Omental fat pad (tissue), 4 donors: ENCODE data around the gene VSIG1. TPM values are rescaled to one million over a fixed set of nuclear protein-coding genes. Genes with fewer than 3 reads are reported as not detected.

Source experiments
- ATAC-seq: fragments of 150-250 bp; one replicate; pipeline ENCODE4 v1.9.1; 2016; ENCODE audit warnings: mild to moderate bottlenecking, moderate library complexity; ENCODE audit not compliant: low FRiP score
- DNase-seq: peaks from one replicate; pipeline ENCODE4 v3.0.0-alpha.2; 2019; ENCODE audit warnings: low spot score
- CTCF ChIP-seq, 3 donors: fragments of 450-650 bp; IDR thresholded peaks; one replicate each; pipeline ENCODE4 v1.5.1; 2016 to 2017; ENCODE audit warnings: antibody characterized with exemption in 3 of 3, mild to moderate bottlenecking in 3 of 3, moderate library complexity in 2 of 3
- total RNA-seq, 4 donors: library from RNA; depleted of rRNA; stranded (reverse); fragments of >200 nt; gene quantifications; one replicate each; pipeline ENCODE4 v1.1.0, GENCODE V29; 2016

The VSIG1 gene
- total RNA-seq, 4 donors from 2014 or later = 0.19 TPM; not detected in 3

- no peak for DNase-seq
- no peak for ATAC-seq
- TF ChIP-seq CTCF (IDR thresholded peaks at IDR 0.05) = no peak
Measured at GRCh38 chrX:108032944-108033343, 11.9 kb upstream of the VSIG1 start.

- no peak for TF ChIP-seq CTCF (IDR thresholded peaks at IDR 0.05)
- ATAC-seq = no peak
- DNase-seq = no peak
Measured at GRCh38 chrX:108033890-108034289, 11.0 kb upstream of the VSIG1 start.

GRCh38 chrX:108034725-108035124, 10.1 kb upstream of the VSIG1 start:
- TF ChIP-seq CTCF (IDR thresholded peaks at IDR 0.05) = no peak
- ATAC-seq (no peak), DNase-seq (no peak)

DNA sequence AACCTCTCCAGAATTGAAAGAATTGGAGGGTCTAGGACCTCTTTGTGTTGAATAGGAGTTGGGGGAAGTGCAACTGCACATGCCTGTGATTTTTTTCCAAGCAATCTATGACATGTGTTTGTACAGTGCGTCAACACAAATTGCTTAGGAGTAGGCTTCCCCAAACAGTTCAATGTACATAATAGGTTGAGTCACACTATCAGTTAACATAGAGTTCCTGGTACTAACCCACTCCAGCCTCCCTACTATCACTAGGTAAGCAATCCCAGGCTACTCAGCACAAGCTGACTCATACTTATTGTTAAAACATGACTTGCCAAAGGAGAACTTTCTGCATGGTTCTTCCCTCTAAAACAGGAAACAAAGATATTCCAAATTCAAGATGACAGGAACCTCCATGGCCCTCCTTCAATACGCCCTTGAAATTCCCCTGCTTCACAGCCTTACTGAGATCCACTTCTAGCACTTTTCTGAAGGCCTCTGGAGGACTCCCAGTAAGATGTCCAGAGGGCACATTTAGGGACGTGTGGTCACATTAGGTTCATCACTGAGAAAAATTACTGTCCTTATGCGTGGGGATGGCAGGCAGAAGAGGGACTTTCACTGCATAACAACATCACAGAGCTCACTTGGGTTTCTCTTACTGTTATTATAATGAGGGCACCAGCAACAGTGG, 8.4 kb upstream of the VSIG1 start:
- ATAC-seq (peak; percentile 57), DNase-seq (no peak)
- TF ChIP-seq CTCF (IDR thresholded peaks at IDR 0.05) = no peak

DNA sequence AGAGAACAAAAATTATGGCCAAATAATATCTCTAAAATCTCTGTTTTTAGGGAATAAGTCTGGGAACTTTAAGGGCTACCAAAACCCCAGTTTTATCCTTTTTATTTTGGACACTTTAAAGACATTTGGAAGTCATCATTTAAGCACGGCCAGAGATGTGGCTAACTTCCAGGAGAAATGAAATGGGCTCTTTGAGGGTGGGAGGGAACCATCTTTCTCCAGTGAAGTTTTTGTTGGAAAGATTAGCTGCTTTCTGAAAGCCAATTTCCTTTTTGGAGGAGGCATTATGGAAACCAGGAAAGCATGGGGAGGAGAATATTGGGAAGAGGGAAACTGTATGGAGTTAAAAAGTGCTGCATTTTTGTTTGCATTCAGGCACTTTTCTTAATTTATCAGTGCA, 4.8 kb downstream of the VSIG1 start:
- no peak for TF ChIP-seq CTCF (IDR thresholded peaks at IDR 0.05)
- DNase-seq (no peak), ATAC-seq (no peak)

GRCh38 chrX:108053218-108053617, 8.4 kb downstream of the VSIG1 start:
- no peak for TF ChIP-seq CTCF (IDR thresholded peaks at IDR 0.05)
- ATAC-seq = no peak

GRCh38 chrX:108055546-108055945, 10.7 kb downstream of the VSIG1 start:
- ATAC-seq (no peak), DNase-seq (no peak)
- no peak for TF ChIP-seq CTCF (IDR thresholded peaks at IDR 0.05)

More at GRCh38 chrX:108053218-108053617, 8.4 kb downstream of the VSIG1 start:
- no peak for DNase-seq
